Tibial nerve (tissue), 4 donors: Measurements from ENCODE around the gene LYPLAL1. TPM values are rescaled to one million over a fixed set of nuclear protein-coding genes. Genes with fewer than 3 reads are reported as not detected.

Experiments used
- DNase-seq, 2 donors: peaks; one replicate each; pipeline ENCODE4 v3.0.0-alpha.2; 2019; ENCODE audit warnings: low spot score in 2 of 2
- H3K27ac ChIP-seq, 4 donors: fragments of 200-600 bp; sonication (generic) in 3 of 4; one replicate each; pipeline ENCODE4 v1.5.1; 2017 to 2019; ENCODE audit warnings: mild to moderate bottlenecking in 1 of 4
- H3K27me3 ChIP-seq, 2 donors: fragments of 200-600 bp; sonication (generic) in 1 of 2; one replicate each; pipeline versions ENCODE4 v1.5.1 to v1.6.0; 2017 to 2019
- H3K36me3 ChIP-seq, 3 donors: fragments of 200-600 bp; sonication (generic); one replicate each; pipeline ENCODE4 v1.5.1; 2018 to 2019
- H3K4me1 ChIP-seq, 4 donors: fragments of 200-600 bp; sonication (generic) in 3 of 4; one replicate each; pipeline ENCODE4 v1.5.1; 2017 to 2019
- H3K4me3 ChIP-seq, 4 donors: fragments of 200-600 bp; sonication (generic) in 3 of 4; one replicate each; pipeline ENCODE4 v1.5.1; 2017 to 2019; ENCODE audit warnings: mild to moderate bottlenecking in 1 of 4, moderate library complexity in 1 of 4
- H3K9me3 ChIP-seq, 4 donors: fragments of 200-600 bp; sonication (generic) in 3 of 4; one replicate each; pipeline ENCODE4 v1.5.1; 2017 to 2019
- CTCF ChIP-seq, 5 experiments: fragments of 200-600 bp in 3 of 5; fragments of 450-650 bp in 2 of 5; sonication (generic) in 3 of 5; IDR thresholded peaks; one replicate each; pipeline ENCODE4 v1.5.1; 2016 to 2019; ENCODE audit warnings: antibody characterized with exemption in 5 of 5, mild to moderate bottlenecking in 3 of 5, moderate library complexity in 2 of 5
- EP300 ChIP-seq, 2 donors: sonication (generic); formaldehyde crosslinking; IDR thresholded peaks; one replicate each; pipeline ENCODE4 v1.6.1; 2017; ENCODE audit warnings: antibody characterized with exemption in 2 of 2, mild to moderate bottlenecking in 1 of 2
- POLR2A ChIP-seq, 2 donors: fragments of 450-650 bp; IDR thresholded peaks; one replicate each; pipeline ENCODE4 v1.6.1; 2017; ENCODE audit warnings: antibody characterized with exemption in 2 of 2, mild to moderate bottlenecking in 2 of 2, moderate library complexity in 2 of 2
- WGBS, 2 donors: methylation state at CpG; one replicate each; pipeline ENCODE4 v1.1.5; 2018; 5-methylcytosine and 5-hydroxymethylcytosine counted together
- total RNA-seq, 4 donors: library from RNA; depleted of rRNA; stranded (reverse); fragments of >200 nt; gene quantifications; one replicate each; pipeline ENCODE4 v1.1.0, GENCODE V29; 2016

LYPLAL1 gene
- total RNA-seq, 4 donors from 2014 or later, result 19.2 to 52.2 (median 22.1) TPM

DNA sequence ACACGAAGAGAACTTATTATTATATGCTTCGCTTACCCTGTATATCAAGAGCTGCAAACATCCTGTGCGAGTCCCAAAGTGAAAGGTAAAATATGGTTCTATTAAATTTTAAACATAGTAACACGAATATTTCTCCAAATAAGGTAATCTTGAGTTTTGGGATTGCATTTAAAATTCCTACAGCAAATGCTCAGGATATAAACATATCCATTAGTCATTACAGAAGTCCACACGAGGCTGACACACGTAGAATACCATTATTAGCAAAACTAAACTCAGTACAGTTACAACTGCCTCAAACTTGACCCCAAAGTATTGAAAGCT, 282 bp upstream of the LYPLAL1 start:
- Histone ChIP-seq H3K27ac (peak overlapping the region; percentile 79 to 97 (median 88)), H3K4me1 (peaks cover 0 to 40% (median 11%) of the 10 kb centered on the region in 4 donors), H3K36me3 (peaks cover 0 to 10% (median 0%) of the 10 kb centered on the region in 3 donors), H3K9me3 (no peaks in the 10 kb centered on the region), H3K27me3 (no peaks in the 10 kb centered on the region), H3K4me3 (peak overlapping the region; percentile 55 to 84 (median 66))
- no peak for DNase-seq
- no peak for TF ChIP-seq CTCF (IDR thresholded peaks at IDR 0.05)
- TF ChIP-seq EP300 (IDR thresholded peaks at IDR 0.05), result no peak
- TF ChIP-seq POLR2A (IDR thresholded peaks at IDR 0.05), result no peak
- 37 to 41% methylated on average over 6 of the region's 6 CpGs for WGBS, 2 donors

- DNase-seq, result peak in 1 of 2 donors; percentile 59
- Histone ChIP-seq H3K27me3 (no peaks in the 10 kb centered on the region), H3K27ac (peak overlapping the region; percentile 79 to 97 (median 88)), H3K36me3 (peaks cover 0 to 14% (median 0%) of the 10 kb centered on the region in 3 donors), H3K9me3 (no peaks in the 10 kb centered on the region), H3K4me1 (peaks cover 0 to 51% (median 11%) of the 10 kb centered on the region in 4 donors), H3K4me3 (peak overlapping the region; percentile 55 to 84 (median 66))
- TF ChIP-seq EP300 (IDR thresholded peaks at IDR 0.05) (peak in 1 of 2 donors; percentile 59), POLR2A (IDR thresholded peaks at IDR 0.05) (no peak)
- 21 to 24% methylated on average over 11 of the region's 11 CpGs for WGBS, 2 donors
Measured at GRCh38 chr1:219174460-219175211, 958 bp downstream of the LYPLAL1 start.

DNA sequence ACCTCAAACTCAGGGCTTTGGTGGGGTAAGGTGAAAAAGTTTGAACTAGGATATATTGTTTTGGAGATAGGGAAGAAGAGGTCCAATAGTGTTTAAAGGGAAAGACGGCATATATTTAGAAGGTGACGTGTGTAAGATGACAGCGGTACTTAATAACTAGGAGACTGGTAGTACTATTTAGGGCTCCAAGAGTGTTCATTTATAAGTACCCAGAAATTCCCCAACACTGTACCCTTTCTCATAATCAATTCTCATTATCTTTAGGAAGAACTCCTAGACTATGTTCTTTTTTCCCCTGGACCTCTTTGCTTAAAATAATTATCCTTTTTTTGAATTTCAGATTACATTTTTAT, 1.5 kb downstream of the LYPLAL1 start:
- Histone ChIP-seq H3K36me3 (peaks cover 0 to 19% (median 0%) of the 10 kb centered on the region in 3 donors), H3K27ac (peak overlapping the region in 3 of 4 donors; percentile 79 to 97 (median 96)), H3K9me3 (no peaks in the 10 kb centered on the region), H3K27me3 (no peaks in the 10 kb centered on the region), H3K4me3 (peak overlapping the region in 2 of 4 donors; percentile 71 to 84), H3K4me1 (peaks cover 0 to 56% (median 11%) of the 10 kb centered on the region in 4 donors)
- WGBS, 2 donors, result 86 to 93% methylated on average over 3 of the region's 3 CpGs
- TF ChIP-seq CTCF (IDR thresholded peaks at IDR 0.05), result no peak
- no peak for TF ChIP-seq POLR2A (IDR thresholded peaks at IDR 0.05)
- TF ChIP-seq EP300 (IDR thresholded peaks at IDR 0.05), result no peak
- DNase-seq, result no peak

DNA sequence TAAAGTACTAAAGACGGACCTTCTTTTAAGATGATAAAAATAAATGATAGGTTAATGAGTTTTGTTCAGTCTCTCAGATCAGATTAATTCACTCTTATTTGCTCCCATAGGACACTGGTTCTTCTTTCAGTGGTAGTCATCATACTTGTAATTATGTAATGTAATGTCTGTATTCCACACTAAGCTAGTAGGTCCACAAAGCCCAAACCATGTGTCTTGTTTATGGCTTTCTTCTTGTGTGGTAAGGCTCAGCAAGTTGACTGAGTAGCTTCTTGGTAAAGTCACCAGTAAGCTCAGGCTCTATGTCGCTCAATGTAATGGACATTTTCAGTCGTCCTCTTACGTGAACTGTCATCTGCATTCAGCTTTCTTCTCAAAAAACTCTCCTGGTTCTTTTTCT, 2.5 kb downstream of the LYPLAL1 start:
- DNase-seq, result no peak
- Histone ChIP-seq H3K4me3 (no peak overlapping the region), H3K27ac (peak overlapping the region in 2 of 4 donors; percentile 6 to 96), H3K9me3 (no peaks in the 10 kb centered on the region), H3K36me3 (peaks cover 0 to 23% (median 0%) of the 10 kb centered on the region in 3 donors), H3K4me1 (peaks cover 0 to 57% (median 11%) of the 10 kb centered on the region in 4 donors), H3K27me3 (no peaks in the 10 kb centered on the region)
- no peak for TF ChIP-seq CTCF (IDR thresholded peaks at IDR 0.05)
- no peak for TF ChIP-seq EP300 (IDR thresholded peaks at IDR 0.05)
- TF ChIP-seq POLR2A (IDR thresholded peaks at IDR 0.05), result no peak
- 92 to 94% methylated on average over 4 of the region's 4 CpGs for WGBS, 2 donors

- Histone ChIP-seq H3K4me1 (peaks cover 0 to 63% (median 11%) of the 10 kb centered on the region in 4 donors), H3K36me3 (peaks cover 0 to 35% (median 0%) of the 10 kb centered on the region in 3 donors), H3K4me3 (no peak overlapping the region), H3K27ac (no peak overlapping the region), H3K9me3 (no peaks in the 10 kb centered on the region), H3K27me3 (no peaks in the 10 kb centered on the region)
- DNase-seq, result no peak
- WGBS, 2 donors, result 65 to 85% methylated on average over 3 of the region's 3 CpGs
- TF ChIP-seq POLR2A (IDR thresholded peaks at IDR 0.05), result no peak
- no peak for TF ChIP-seq EP300 (IDR thresholded peaks at IDR 0.05)
- TF ChIP-seq CTCF (IDR thresholded peaks at IDR 0.05), result no peak
Measured at GRCh38 chr1:219177363-219177762, 3.7 kb downstream of the LYPLAL1 start.
